GM21737 (cell line): ENCODE data around the gene PRDM16.

ENCODE experiments used
- ATAC-seq: cut with Tn5 transposase; IDR thresholded peaks from one replicate; pipeline ENCODE4 v1.9.1; 2021; ENCODE audit warnings: mild to moderate bottlenecking, moderate library complexity; ENCODE audit not compliant: unreplicated experiment

PRDM16 gene

GRCh38 chr1:3068564-3069431, at the start of gene PRDM16:
Gene PRDM16 (plus strand): TSS chr1:3069203. CDS start chr1:3069260, 57 bp downstream.
- no peak for ATAC-seq

- no peak for ATAC-seq
These were observed 49.4 kb upstream of the PRDM16 start for GRCh38 chr1:3019516-3020051.

GRCh38 chr1:3020263-3020909, 48.6 kb upstream of the PRDM16 start:
- ATAC-seq = no peak

- ATAC-seq = no peak
These were observed 47.8 kb upstream of the PRDM16 start, which contains the start of gene ACTRT2 for GRCh38 chr1:3021233-3021671. Gene ACTRT2 (plus strand): TSS chr1:3021467. CDS start chr1:3021687, 220 bp downstream.

GRCh38 chr1:3021801-3022401, 47.1 kb upstream of the PRDM16 start:
- no peak for ATAC-seq

- no peak for ATAC-seq
These were observed 46.5 kb upstream of the PRDM16 start for GRCh38 chr1:3022511-3022973.

GRCh38 chr1:3022976-3023375, 46.0 kb upstream of the PRDM16 start:
- no peak for ATAC-seq

- no peak for ATAC-seq
These were observed 45.0 kb upstream of the PRDM16 start for GRCh38 chr1:3024019-3024418.

- ATAC-seq = no peak
These were observed 44.4 kb upstream of the PRDM16 start for GRCh38 chr1:3024588-3024987.

- no peak for ATAC-seq
These were observed 42.9 kb upstream of the PRDM16 start for GRCh38 chr1:3026124-3026523.

GRCh38 chr1:3026581-3027391, 42.2 kb upstream of the PRDM16 start:
- ATAC-seq = no peak

GRCh38 chr1:3027611-3028371, 41.2 kb upstream of the PRDM16 start:
- ATAC-seq = no peak

- no peak for ATAC-seq
These were observed 40.3 kb upstream of the PRDM16 start for GRCh38 chr1:3028531-3029282.

- ATAC-seq = no peak
These were observed 39.5 kb upstream of the PRDM16 start for GRCh38 chr1:3029481-3029961.

- ATAC-seq = no peak
These were observed 38.9 kb upstream of the PRDM16 start for GRCh38 chr1:3029991-3030662.

GRCh38 chr1:3030663-3031381, 38.2 kb upstream of the PRDM16 start:
- ATAC-seq = no peak

GRCh38 chr1:3031401-3032221, 37.4 kb upstream of the PRDM16 start:
- no peak for ATAC-seq
